Measurements from ENCODE around the gene TMEM30B.
A peak's percentile ranks its signal among the peaks of the same experiment; 100 is the strongest.

TMEM30B gene

DNA sequence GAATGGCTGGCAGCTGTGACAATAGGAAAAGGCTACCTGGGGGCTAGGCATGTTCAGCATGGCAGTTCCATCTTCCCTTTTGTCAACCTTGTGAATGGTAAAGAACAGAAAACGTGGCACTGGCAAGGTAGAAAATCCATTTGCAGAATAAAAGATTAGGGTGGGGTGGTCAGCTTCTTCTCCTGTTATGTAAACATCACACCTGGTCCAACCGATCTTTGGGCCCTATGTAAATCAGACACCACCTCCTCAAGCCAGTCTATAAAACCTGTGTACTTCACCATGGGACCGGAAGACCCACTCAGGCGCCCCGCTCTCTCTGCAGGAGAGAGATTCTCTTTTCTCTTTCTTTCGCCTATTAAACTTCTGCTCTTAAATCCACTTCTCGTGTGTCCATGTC is 19.6 kb upstream of the TMEM30B start:
- no peak overlapping the region for H3K4me2 ChIP-seq (ENCODE audit: low read length)
- no peaks in the 10 kb centered on the region for H3K27me3 ChIP-seq (ENCODE audit: control insufficient read depth, insufficient read depth, low read length)
- no peak overlapping the region for H3K9ac ChIP-seq
- peaks cover 9% of the 10 kb centered on the region for H3K4me1 ChIP-seq
- no peak overlapping the region for H2AFZ ChIP-seq
- H3K79me2 ChIP-seq, result no peaks in the 10 kb centered on the region
- H3K27ac ChIP-seq, result no peak overlapping the region
- H3K9me3 ChIP-seq (ENCODE audit: control insufficient read depth, low read length), result no peaks in the 10 kb centered on the region
- no peak overlapping the region for H3K4me3 ChIP-seq (ENCODE audit: low read depth, low read length)
- no peaks in the 10 kb centered on the region for H3K36me3 ChIP-seq (ENCODE audit: control insufficient read depth, insufficient read depth, low read length)
- TF ChIP-seq, protein P1, sequence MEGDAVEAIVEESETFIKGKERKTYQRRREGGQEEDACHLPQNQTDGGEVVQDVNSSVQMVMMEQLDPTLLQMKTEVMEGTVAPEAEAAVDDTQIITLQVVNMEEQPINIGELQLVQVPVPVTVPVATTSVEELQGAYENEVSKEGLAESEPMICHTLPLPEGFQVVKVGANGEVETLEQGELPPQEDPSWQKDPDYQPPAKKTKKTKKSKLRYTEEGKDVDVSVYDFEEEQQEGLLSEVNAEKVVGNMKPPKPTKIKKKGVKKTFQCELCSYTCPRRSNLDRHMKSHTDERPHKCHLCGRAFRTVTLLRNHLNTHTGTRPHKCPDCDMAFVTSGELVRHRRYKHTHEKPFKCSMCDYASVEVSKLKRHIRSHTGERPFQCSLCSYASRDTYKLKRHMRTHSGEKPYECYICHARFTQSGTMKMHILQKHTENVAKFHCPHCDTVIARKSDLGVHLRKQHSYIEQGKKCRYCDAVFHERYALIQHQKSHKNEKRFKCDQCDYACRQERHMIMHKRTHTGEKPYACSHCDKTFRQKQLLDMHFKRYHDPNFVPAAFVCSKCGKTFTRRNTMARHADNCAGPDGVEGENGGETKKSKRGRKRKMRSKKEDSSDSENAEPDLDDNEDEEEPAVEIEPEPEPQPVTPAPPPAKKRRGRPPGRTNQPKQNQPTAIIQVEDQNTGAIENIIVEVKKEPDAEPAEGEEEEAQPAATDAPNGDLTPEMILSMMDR (IDR thresholded peaks at IDR 0.05), result no peak

- H3K4me2 ChIP-seq (ENCODE audit: low read length), result no peak overlapping the region
- H3K4me3 ChIP-seq (ENCODE audit: low read depth, low read length), result no peak overlapping the region
- H3K36me3 ChIP-seq (ENCODE audit: control insufficient read depth, insufficient read depth, low read length), result no peaks in the 10 kb centered on the region
- no peaks in the 10 kb centered on the region for H3K79me2 ChIP-seq
- no peak overlapping the region for H3K27ac ChIP-seq
- no peak overlapping the region for H3K9ac ChIP-seq
- peaks cover 11% of the 10 kb centered on the region for H3K4me1 ChIP-seq
- no peak overlapping the region for H2AFZ ChIP-seq
- no peaks in the 10 kb centered on the region for H3K27me3 ChIP-seq (ENCODE audit: control insufficient read depth, insufficient read depth, low read length)
- TF ChIP-seq, protein P1 (IDR thresholded peaks at IDR 0.05), result no peak
- H3K9me3 ChIP-seq (ENCODE audit: control insufficient read depth, low read length), result no peaks in the 10 kb centered on the region
These were observed 19.1 kb upstream of the TMEM30B start for GRCh38 chr14:61300209-61300608.

GRCh38 chr14:61298824-61299223 is 17.7 kb upstream of the TMEM30B start:
- TF ChIP-seq, protein P1 (IDR thresholded peaks at IDR 0.05), result no peak
- H3K27ac ChIP-seq, result no peak overlapping the region

GRCh38 chr14:61297581-61297980 is 16.4 kb upstream of the TMEM30B start:
- TF ChIP-seq, protein P1 (IDR thresholded peaks at IDR 0.05), result no peak

More at GRCh38 chr14:61298824-61299223, 17.7 kb upstream of the TMEM30B start:
- no peaks in the 10 kb centered on the region for H3K9me3 ChIP-seq (ENCODE audit: control insufficient read depth, low read length)
- H2AFZ ChIP-seq, result no peak overlapping the region
- no peak overlapping the region for H3K4me3 ChIP-seq (ENCODE audit: low read depth, low read length)
- H3K36me3 ChIP-seq (ENCODE audit: control insufficient read depth, insufficient read depth, low read length), result no peaks in the 10 kb centered on the region
- no peaks in the 10 kb centered on the region for H3K79me2 ChIP-seq
- peaks cover 11% of the 10 kb centered on the region for H3K4me1 ChIP-seq
- no peak overlapping the region for H3K9ac ChIP-seq
- H3K27me3 ChIP-seq (ENCODE audit: control insufficient read depth, insufficient read depth, low read length), result no peaks in the 10 kb centered on the region
- H3K4me2 ChIP-seq (ENCODE audit: low read length), result no peak overlapping the region

DNA sequence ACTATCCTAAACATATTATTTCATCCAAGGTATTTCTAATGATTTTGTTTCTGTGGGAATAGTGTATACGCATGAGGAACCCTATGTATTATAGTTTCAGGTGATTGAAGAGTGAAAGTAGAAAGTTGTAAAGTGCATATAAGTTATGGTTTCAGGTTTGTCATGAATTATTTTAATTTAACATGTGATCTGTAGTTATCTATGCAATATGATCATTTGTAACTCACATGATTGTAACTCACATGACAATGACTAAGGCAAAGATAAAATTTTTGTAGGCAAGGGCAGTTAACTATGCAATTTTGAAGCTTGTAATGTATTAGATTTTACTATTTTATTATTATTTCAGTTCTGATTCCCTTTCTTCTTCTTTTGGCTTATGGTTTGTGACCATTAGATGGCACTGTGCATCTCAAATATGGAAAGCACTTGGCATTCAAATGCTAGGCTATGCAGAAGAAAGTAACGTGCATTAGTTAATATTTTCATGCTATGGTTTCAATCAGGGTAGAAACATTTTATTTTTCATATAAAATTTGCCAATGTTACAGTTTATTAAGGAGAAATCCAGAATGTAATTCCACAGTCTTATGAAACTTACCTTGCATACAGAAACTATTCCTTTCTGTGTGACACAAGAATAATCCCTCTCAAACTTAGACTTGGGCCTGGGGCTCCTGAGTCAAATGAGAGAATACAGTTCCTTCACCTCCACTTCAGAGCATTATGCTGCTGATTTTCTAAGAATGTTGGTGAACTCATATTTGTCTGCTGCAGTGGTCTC is 15.8 kb upstream of the TMEM30B start:
- no peak overlapping the region for H3K9ac ChIP-seq
- peaks cover 2% of the 10 kb centered on the region for H3K79me2 ChIP-seq
- H3K27me3 ChIP-seq (ENCODE audit: control insufficient read depth, insufficient read depth, low read length), result no peaks in the 10 kb centered on the region
- H3K27ac ChIP-seq, result no peak overlapping the region
- TF ChIP-seq, protein P1 (IDR thresholded peaks at IDR 0.05), result peak; percentile 77
- no peak overlapping the region for H3K4me2 ChIP-seq (ENCODE audit: low read length)
- H3K4me3 ChIP-seq (ENCODE audit: low read depth, low read length), result no peak overlapping the region
- peaks cover 11% of the 10 kb centered on the region for H3K4me1 ChIP-seq
- H3K36me3 ChIP-seq (ENCODE audit: control insufficient read depth, insufficient read depth, low read length), result no peaks in the 10 kb centered on the region
- no peaks in the 10 kb centered on the region for H3K9me3 ChIP-seq (ENCODE audit: control insufficient read depth, low read length)
- H2AFZ ChIP-seq, result no peak overlapping the region

More at GRCh38 chr14:61297581-61297980, 16.4 kb upstream of the TMEM30B start:
- Histone ChIP-seq H3K4me3 (ENCODE audit: low read depth, low read length) (no peak overlapping the region), H3K36me3 (ENCODE audit: control insufficient read depth, insufficient read depth, low read length) (no peaks in the 10 kb centered on the region), H3K9me3 (ENCODE audit: control insufficient read depth, low read length) (no peaks in the 10 kb centered on the region), H3K4me1 (peaks cover 11% of the 10 kb centered on the region), H3K27ac (no peak overlapping the region), H2AFZ (no peak overlapping the region), H3K4me2 (ENCODE audit: low read length) (no peak overlapping the region), H3K79me2 (peaks cover 2% of the 10 kb centered on the region), H3K27me3 (ENCODE audit: control insufficient read depth, insufficient read depth, low read length) (no peaks in the 10 kb centered on the region), H3K9ac (no peak overlapping the region)
